Fibroblast of mammary gland (primary cell): ENCODE measurements around the gene STARD13.

Experiments used
- DNase-seq: peaks from one replicate; pipeline ENCODE4 v3.0.0-alpha.2; 2010; ENCODE audit warnings: low read depth
- H3K4me3 ChIP-seq: 2 replicates; pipeline ENCODE4 v1.5.1; 2011; ENCODE audit warnings: low read depth, mild to moderate bottlenecking, low read length, moderate library complexity; ENCODE audit not compliant: control insufficient read depth
- TF ChIP-seq, protein P1 (sequence below): conservative IDR thresholded peaks from 2 replicates; pipeline ENCODE4 v1.5.1; 2011; ENCODE audit warnings: low read depth, low read length, inconsistent platforms; ENCODE audit not compliant: control insufficient read depth, insufficient read depth

STARD13 gene

DNA sequence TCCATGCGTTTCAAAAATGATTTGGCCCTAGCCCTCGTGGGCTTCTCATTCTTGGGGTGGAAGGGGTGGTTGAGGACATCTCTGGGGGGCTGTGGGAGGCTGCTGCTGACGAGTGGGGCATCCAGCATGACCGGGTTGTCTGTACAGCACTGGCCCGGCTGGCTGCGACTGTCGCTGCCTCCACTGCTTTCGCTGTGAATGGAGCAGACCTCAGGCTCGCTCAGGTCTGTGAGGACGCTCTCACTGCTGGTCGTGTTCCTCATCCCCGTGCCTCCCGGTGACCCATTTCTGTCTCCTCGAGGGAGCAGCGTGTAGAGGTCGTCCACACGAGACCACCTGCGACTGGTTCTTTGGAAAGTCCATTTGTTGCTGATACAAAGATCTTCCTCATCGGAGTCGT is 155.7 kb downstream of the STARD13 start:
- DNase-seq: no peak
- TF ChIP-seq, protein P1, sequence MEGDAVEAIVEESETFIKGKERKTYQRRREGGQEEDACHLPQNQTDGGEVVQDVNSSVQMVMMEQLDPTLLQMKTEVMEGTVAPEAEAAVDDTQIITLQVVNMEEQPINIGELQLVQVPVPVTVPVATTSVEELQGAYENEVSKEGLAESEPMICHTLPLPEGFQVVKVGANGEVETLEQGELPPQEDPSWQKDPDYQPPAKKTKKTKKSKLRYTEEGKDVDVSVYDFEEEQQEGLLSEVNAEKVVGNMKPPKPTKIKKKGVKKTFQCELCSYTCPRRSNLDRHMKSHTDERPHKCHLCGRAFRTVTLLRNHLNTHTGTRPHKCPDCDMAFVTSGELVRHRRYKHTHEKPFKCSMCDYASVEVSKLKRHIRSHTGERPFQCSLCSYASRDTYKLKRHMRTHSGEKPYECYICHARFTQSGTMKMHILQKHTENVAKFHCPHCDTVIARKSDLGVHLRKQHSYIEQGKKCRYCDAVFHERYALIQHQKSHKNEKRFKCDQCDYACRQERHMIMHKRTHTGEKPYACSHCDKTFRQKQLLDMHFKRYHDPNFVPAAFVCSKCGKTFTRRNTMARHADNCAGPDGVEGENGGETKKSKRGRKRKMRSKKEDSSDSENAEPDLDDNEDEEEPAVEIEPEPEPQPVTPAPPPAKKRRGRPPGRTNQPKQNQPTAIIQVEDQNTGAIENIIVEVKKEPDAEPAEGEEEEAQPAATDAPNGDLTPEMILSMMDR: no peak
- no peak overlapping the region for H3K4me3 ChIP-seq

DNA sequence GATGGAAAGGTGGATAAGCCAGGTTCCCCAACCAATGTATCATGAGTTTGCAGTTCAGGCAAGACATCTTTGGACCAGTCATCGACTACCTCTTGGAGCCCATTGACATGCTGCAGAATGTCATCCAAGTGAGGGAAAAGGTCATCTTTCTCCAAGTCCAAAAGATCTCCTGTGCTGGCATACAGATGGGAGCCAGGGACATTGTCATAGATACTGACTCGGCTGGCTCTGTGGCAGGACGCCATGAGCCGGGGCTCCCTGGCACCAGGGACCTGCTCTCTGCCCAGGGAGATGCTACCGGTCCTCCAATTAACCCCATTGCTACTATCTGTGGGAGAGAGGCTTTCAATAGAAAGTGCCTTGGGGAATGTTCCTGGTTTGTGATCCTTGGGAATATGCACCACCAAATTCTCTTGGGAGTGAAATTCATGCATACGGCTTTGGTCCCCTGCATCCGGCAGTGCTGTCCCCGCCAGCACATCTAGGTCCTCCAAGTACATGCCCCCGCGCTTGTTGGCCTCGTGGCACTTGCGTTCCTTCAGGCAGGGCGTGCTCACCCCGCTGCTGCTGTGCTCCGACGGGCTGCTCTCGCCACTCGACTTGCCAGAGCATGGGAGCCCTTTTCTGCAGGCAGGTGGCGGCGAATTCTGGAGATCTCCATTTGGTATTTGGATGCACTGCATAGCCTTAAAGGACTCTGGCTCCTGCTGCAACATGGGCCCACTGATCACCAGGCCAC is 156.3 kb downstream of the STARD13 start:
- TF ChIP-seq, protein P1: no peak
- no peak for DNase-seq
- H3K4me3 ChIP-seq: no peak overlapping the region

DNA sequence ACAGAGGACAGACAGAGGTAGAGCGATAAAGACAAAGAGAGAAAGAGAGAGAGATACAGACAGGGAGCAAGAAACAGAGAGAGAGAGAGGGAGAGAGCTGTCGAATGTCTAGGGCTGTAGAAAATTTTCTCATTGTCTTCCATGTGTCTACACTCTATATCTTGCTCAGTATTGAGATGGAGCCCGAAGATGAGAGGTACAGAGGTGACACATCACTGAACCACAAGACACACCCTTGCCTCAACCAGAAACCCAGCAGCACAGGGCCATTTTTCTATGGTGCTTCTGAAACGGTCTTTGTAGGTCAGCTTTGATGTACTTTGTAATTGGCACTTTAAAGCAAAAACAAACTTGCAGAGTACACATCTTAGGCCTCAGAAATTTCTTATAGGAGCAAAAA is 157.4 kb downstream of the STARD13 start:
- no peak for DNase-seq
- no peak overlapping the region for H3K4me3 ChIP-seq
- TF ChIP-seq, protein P1: no peak

DNA sequence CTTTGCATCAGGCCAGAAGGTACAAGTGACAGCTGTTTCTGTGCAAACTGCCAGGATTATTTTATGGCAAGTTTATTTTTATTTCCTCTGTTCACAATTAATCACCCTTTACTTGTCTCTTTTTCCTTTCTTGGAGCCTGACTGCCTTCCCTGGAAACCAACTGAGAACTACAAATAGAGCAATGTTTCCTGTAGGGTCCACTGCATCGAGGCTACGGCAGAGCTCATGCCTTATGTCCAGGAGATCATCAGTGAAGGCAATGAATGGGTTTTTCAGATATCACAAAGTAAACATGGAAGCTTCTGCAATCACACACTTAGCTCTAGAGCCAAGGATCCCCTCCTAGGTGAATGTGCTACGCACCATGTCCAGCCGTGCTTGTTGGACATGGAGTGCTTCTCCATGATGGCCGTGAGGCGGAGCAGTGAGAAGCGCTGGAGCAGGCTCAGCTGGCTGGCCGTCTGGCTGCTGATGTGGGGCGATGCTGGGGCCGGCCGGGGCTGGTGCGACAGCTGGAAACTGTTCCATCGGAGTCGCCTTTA is 158.5 kb downstream of the STARD13 start:
- DNase-seq: peak; percentile 64
- no peak overlapping the region for H3K4me3 ChIP-seq
- TF ChIP-seq, protein P1: no peak

DNA sequence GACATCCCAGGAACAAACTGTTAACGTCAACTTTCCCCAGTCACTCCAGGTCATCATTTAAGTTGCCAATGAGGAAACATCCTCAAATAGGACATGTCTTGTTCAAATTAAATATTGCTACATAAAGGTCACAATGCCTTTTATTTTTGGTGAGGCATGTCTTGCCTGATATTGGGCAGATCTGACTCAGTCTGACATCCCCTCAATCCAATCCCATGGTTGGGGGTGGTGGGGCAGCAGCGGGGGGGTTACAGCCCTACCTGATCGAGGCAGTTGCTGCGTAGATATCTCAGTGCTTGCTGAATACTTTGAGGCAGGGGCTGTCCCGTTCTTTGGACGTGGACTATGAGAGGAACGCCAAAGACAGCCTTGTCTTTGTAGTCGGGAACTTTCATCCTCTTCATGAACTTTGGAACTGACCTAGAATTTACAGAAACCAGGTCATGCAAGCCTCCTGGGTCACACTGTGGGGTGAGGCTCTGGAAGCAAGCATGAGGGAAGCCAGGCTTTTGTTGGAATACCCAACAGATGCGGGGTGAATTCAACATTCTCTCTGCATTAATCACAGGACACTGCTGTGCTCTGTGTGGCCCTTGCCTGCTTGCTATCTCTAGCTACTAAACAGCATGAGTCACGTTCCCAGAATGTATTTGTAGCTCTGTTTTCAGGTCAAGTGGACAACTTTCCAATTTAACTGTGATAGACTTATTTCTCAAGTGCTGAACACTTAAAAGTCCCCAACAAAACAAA is 159.6 kb downstream of the STARD13 start:
- peak; percentile 99 for DNase-seq
- H3K4me3 ChIP-seq: peak overlapping the region; percentile 22
- TF ChIP-seq, protein P1: no peak

- DNase-seq: no peak
- no peak overlapping the region for H3K4me3 ChIP-seq
- TF ChIP-seq, protein P1: no peak
Measured at GRCh38 chr13:33123066-33123859, 162.3 kb downstream of the STARD13 start.
